Right kidney (tissue), 1 donor: ENCODE results near the gene RPL13A.
"Not testable (repeated sequence)": the region's sequence is repeated elsewhere in the genome, so short reads cannot be mapped to it uniquely, and the experiment has no call there.

Source experiments
- DNase-seq: peaks from one replicate; pipeline ENCODE4 v3.0.0-alpha.2; 2016

Gene RPL13A

DNA sequence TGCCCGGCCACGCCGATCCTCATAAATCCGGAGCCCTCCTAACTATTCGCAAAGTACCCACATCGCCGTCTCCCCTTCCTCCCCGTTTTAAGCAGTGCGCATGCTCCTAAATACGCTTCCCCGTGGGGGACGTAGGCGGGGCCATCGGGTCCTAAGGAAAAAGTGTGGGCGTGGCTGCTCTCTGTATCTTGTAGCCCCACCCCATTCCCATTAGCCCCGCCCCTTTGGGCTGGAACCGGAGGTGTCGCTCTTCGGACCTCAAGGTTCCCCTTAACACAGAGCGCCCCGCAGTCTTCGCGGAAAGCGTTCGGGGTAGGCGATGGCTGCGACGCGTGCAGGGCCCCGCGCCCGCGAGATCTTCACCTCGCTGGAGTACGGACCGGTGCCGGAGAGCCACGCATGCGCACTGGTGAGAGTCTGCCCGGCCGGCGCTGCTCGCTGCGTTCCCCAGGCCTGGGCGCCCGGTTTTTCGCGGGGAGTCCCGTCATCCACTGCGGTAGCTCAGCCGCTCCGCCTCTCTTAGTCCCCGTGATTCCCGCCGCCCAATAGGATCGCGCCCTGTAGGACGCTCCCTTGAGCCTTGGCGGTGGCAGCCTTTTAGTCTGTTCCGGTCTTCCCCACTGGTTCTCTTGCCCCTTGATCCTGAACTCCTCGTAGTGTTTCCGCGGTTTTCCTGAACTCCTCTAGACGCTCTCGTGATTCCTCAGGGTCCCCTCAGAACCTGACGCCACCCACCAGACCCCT lies 34.2 kb upstream of the RPL13A start, which contains the start of gene ALDH16A1:
TSS of gene ALDH16A1 (plus strand) at position 213 of the 744 bp plus-strand sequence. CDS start at position 320, 107 bp downstream.
- peak; percentile 99 for DNase-seq

DNA sequence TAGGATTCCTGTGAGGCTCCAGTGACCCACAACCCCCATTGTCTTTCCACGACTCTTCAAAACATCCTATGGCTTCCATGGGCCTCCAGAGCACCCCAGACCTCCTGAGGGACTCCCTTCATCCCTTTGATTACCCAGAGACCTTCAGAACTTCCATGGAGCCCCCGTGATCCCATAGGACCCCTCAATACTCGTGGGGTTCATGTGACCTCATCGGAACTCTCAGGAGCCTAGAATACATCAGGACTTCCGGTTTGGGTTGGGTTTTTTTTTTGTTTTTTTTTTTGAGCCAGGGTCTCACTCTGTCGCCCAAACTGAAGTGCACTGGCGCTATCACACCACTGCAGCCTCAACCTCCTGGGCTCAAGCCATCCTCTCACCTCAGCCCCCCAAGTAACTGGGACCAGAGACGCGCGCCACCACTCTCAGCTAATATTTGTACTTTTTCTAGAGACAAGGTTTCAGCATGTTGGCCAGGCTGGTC lies 33.6 kb upstream of the RPL13A start:
- DNase-seq, result no peak

DNA sequence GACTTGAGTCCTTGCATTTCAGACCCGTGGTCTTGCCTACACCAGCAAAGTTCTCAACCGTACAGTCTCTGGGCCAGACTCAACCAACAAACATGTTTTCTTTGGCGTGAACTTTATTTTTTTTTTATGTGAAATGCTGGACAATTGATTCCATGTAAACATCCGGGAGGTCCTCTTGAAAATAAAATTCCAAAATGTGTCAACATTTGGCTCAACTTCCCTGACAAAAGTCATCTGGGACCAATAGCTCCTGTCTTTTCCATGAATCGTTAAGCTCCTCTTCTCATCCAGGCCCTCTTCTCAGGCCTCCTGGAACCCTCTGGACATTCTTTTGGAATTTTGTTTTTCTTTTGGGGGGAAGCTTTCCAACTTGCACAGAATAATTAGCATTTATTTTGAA lies 31.6 kb upstream of the RPL13A start:
- DNase-seq, result no peak

DNA sequence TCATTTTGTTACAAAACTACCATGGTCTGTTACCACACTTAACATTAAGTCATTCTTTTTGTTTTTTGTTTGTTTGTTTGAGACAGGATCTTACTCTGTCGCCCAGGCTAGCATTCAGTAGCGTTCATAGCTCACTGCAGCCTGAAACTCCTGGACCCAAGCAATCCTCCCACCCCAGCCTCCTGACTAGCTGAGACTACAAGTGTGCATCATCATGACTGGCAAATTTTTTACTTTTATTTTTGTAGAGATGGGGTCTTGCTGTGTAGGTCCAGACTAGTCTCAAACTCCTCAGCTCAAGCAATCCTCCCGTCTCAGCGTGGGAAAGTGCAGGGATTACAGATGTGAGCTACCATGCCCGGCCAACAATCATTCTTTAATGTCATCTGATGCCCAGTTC lies 31.1 kb upstream of the RPL13A start:
- DNase-seq, result no peak

DNA sequence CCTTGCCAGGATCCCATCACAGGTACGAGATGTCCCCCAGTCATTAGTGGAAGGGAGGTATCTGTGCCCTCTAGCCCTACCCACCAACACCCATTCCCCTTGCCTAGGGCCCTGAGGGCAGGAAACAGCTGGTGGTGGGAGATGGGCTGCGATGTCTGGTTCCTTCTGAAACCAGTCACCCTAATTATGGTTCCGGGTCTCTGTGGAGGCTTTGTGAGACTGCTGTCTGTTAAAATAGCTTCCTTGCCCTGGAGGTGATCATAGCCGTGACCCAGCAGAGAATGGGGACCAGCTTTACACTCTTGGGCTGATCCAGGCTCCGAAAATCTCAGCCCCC lies 28.9 kb upstream of the RPL13A start:
- no peak for DNase-seq

DNA sequence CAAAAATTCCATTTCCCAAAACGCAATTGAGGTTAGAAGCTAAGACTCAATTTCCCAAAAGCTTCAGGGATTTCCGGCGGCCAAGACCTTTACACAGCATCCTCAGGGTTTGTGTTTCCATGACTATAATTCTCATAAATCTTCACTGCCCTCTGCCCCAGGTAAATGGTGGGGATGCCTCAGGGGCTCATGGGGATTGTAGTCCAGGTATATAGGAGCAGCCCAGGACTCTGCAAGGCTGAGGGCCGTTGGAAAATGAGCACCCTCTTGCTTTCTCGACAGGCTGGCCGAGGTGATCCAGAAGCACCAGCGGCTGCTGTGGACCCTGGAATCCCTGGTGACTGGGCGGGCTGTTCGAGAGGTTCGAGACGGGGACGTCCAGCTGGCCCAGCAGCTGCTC lies 28.0 kb upstream of the RPL13A start:
- DNase-seq, result no peak

DNA sequence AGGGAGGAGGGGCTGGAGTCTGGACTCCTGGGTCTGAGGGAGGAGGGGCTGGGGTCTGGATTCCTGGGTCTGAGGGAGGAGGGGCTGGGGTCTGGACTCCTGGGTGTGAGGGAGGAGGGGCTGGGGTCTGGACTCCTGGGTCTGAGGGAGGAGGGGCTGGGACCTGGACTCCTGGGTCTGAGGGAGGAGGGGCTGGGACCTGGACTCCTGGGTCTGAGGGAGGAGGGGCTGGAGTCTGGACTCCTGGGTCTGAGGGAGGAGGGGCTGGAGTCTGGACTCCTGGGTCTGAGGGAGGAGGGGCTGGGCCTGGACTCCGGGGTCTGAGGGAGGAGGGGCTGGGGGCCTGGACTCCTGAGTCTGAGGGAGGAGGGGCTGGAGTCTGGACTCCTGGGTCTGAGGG lies 26.3 kb upstream of the RPL13A start:
- not testable (repeated sequence) for DNase-seq

DNA sequence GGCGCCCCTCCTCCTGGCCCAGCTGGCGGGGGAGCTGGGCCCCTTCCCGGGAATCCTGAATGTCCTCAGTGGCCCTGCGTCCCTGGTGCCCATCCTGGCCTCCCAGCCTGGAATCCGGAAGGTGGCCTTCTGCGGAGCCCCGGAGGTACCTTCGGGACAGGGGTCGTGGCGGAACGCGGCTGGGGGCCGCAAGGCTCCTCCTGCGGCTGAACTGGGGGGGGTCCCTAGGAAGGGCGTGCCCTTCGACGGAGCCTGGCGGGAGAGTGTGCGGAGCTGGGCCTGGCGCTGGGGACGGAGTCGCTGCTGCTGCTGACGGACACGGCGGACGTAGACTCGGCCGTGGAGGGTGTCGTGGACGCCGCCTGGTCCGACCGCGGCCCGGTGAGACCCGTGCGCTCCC lies 25.8 kb upstream of the RPL13A start:
- DNase-seq, result no peak

DNA sequence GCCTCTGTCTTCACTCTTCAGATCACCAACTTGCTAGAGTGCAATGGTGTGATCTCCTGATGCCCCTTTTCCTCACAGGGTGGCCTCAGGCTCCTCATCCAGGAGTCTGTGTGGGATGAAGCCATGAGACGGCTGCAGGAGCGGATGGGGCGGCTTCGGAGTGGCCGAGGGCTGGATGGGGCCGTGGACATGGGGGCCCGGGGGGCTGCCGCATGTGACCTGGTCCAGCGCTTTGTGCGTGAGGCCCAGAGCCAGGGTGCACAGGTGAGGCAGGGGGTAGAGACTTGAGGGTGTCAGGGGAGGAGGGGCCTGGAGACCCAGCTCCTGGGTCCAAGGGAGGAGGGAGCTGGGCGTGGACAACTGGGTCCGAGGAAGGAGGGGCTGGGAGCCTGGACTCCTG lies 24.9 kb upstream of the RPL13A start:
- DNase-seq, result no peak

DNA sequence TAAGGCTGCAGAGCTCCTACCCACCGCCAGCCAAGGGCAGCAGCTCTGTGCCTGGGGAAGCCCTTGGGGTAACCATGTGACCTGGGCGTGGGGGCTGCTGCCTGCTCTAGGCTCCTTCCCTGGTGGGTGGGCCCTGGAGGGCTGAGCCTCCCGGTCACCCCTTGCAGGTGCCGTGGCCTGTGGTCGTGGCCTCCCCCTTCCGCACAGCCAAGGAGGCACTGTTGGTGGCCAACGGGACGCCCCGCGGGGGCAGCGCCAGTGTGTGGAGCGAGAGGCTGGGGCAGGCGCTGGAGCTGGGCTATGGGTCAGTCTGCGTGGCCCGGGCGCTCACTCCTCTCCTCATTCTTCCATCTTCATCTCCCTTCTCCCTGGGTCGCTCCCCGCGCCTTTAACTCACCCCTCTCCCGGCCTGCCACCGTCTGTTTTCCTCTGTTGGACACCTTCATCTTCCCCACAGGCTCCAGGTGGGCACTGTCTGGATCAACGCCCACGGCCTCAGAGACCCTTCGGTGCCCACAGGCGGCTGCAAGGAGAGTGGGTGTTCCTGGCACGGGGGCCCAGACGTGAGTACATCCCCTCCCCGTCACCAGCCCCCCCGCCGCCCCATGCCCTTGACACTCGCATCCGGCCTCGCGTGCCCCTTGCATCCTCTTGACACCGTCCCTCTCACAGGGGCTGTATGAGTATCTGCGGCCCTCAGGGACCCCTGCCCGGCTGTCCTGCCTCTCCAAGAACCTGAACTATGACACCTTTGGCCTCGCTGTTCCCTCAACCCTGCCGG lies 23.3 kb upstream of the RPL13A start:
- DNase-seq, result no peak

DNA sequence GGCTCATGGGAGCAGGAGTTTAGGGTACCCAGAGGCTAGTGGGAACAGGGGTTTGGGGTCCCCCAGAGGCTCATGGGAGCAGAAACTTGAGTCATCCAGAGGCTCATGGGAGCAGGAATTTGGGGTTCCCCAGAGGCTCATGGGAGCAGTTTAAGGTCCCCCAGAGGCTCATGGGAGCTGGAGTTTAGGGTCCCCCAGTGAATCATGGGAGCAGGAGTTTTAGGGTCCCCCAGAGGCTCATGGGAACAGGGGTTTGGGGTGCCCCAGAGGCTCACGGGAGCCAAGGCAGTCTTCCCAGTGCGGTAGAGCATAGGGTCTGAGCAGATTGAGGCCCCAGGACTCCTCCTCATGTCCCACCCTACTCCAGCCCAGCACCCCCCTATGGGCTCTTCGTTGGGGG lies 22.0 kb upstream of the RPL13A start:
- DNase-seq, result no peak

DNA sequence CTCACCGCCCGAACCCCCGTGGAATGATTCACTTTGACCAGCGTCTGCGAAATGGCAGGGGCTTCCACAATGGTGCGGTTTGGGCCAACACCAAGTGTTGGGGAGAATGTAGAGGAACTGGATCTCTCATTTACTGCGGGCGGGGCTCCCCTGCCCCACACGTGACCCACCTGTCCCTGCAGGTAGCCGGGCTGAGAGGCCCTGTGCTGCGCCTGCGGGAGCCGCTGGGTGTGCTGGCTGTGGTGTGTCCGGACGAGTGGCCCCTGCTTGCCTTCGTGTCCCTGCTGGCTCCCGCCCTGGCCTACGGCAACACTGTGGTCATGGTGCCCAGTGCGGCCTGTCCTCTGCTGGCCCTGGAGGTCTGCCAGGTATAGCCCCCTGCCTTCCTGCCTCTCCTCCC lies 19.2 kb upstream of the RPL13A start:
- no peak for DNase-seq

DNA sequence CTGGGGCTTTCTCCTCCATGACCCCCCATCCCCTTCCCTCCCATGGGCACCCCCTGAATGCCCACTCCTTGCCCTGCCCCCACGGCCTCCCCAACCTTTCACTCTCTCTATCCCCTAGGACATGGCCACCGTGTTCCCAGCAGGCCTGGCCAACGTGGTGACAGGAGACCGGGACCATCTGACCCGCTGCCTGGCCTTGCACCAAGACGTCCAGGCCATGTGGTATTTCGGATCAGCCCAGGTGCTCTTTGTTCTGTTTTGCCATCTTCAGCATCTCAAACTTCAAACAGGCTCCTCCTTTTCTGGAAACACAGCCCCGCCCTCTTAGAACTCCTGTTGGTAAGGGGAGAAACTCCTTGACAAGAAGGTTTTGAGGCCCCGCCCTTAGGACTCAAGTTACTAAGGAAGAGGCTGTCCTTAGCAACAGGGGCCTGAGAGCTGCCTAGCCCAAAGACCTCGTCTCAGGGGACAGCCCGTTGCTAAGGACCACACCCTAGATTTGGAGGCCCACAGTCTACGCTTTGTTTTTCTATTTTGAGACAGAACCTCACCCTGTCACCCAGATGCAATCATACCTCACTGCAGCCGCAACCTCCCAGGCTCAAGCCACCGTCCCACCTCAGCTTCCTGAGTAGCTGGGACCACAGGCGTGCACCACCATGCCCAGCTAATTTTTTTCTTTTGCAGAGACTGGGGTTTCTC lies 18.5 kb upstream of the RPL13A start:
- no peak for DNase-seq

DNA sequence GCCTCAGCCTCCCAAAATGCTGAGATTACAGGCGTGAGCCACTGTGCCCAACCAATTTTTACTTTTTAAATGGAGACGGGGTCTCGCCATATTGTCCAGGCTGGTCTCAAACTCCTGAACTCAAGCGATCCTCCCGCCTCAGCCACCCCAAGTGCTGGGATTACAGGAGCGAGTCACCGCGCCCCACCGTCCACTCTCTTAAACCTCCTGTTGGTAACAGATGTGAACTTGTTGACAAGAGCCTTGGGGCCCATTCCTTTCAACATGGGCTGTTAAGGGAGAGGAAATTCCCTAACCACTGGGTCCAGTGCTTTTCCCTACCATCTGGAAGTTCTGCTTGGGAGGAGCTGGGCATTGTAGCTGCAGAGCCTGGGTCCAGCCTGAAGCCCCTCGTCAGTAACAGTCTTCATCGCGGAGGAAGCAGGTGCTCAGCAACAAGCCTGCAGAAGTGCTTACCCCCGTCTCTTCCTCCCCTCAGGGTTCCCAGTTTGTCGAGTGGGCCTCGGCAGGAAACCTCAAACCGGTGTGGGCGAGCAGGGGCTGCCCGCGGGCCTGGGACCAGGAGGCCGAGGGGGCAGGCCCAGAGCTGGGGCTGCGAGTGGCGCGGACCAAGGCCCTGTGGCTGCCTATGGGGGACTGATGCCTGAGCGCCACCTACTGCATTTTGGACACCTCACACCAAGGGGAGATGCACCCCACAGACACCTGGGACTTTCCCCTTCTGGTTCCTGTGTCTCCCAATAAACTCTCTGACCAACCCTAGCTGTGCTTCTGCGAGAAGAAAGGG lies 17.4 kb upstream of the RPL13A start:
- DNase-seq, result no peak

DNA sequence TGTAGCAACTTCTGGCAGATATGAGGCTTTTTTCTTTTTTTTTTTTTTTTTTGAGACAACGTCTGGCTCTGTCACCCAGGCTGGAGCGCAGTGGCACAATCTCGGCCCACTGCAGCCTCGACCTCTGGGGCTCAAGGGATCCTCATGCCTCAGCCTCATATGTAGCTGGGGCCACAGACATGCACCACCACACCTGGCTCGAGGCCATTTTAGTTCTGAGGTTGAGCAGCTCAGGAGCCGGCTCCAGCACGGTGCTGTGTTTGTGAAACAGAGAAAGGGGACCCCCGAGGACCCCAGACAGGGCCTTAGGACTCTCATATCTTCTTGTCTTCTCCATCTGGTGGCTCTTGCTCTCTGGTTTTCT lies 16.8 kb upstream of the RPL13A start:
- DNase-seq, result no peak

DNA sequence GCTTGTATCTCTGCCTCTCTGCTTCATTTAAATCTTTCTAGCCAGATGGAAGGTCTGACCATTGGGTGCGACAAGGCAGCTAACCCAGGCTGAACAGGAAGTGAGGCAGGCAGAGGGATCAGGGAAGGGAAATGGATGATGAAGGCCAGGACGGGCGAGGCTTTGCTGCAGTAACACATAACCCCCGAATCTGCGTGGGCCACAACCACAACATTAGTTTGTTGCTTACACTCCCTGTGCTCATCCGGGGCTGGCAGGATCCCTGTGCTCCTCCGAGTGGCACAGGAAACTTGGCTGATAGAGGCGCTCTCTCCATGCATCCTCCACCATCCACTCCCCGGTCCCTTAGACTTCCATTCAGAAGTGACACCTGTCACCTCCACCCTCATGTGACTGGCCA lies 14.5 kb upstream of the RPL13A start:
- no peak for DNase-seq

DNA sequence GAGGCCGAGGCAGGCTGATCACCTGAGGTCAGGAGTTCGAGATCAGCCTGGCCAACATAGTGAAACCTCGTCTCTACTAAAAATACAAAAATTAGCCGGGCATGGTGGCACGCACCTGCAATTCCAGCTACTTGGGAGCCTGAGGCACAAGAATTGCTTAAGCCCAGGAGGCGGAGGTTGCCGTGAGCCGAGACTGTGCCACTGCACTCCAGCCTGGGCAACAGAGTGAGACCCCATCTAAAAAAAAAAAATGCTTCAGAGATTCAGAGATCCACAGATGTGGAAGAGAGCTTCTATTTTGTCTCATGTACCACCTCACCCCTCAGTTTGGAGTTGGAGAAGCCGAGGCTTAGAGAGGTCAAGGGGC lies 13.9 kb upstream of the RPL13A start:
- not testable (repeated sequence) for DNase-seq

DNA sequence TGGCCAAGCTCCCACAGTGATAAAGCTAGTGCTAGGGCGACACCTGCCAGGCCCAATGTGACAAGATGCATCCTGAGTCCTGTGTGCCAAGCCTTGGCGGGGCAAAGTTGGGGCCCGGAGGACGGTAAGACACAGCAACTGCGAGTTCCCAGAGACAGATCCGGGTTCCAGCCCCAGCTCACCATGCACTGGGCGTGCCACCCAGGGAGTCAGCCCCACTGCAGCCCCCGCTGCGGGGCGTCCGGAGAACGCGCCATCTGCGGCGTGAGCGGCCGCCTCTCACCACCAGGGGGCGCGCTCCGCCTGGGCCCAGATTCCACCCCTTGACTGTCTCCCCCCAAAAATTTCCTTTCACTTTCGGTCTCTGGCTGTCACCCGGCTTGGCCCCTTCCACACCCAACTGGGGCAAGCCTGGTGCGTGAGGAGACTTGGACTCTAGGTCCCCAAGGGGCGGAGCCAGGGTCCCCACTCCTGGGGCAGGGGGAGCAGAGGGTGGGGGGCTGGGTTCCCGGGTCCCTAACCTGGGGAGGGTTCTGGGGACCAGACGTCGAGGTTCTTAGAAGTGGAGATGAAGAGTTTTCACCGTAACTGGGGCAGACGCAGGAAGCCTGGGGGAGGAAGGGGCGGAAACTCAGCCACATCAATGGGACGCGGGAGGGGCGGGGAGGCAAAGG lies 13.4 kb upstream of the RPL13A start, which contains the start of gene FLT3LG:
TSS of gene FLT3LG (plus strand) at position 348 of the 674 bp plus-strand sequence. CDS start 425 bp downstream, outside the sequence.
- peak; percentile 72 for DNase-seq

DNA sequence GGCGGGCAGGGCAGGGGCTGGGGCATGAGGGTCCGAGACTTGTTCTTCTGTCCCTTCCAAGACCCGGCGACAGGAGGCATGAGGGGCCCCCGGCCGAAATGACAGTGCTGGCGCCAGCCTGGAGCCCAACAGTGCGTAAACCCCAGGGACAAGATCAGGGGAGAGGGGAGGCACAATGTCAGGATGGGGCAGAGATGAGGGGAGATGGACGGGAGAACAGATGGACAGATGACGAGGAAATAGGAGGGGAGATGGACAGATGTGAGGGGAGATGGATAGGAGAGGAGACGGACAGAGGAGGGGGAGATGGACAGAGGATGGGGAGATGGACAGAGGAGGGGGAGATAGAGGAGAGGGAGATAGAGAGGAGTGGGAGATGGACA lies 12.9 kb upstream of the RPL13A start:
- no peak for DNase-seq

DNA sequence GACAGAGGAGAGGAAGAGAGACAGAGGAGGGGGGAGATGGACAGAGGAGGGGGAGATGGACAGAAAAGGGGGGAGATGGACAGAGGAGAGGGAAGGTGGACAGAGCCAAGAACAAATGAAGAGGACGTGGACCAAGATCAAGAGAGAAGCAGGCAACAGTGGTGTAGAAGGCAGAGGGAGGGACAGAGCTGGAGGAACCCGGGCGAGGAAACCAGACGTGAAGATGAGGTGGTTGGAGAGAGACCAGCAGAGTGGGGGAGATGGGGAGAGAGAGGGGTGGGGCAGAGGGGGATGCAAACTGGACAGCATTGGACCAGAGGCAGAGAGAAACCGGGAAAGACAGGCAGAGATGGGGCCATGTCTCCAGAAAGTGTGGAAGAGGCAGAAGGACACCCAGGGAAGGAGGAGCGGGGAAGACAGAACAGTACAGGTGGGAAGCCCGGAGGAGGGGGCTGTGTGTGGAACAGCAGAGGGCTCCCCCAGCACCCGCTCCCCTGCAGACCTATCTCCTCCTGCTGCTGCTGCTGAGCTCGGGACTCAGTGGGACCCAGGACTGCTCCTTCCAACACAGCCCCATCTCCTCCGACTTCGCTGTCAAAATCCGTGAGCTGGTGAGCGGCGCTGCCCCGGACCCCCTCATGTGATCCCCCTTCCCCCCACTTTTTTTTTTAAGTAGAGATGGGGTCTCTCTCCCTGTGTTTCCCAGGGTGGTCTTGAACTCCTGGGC lies 12.1 kb upstream of the RPL13A start:
- DNase-seq, result no peak
